HUES48 (cell line): ENCODE data around the gene ADRA2B.
"Not testable (repeated sequence)": the region's sequence is repeated elsewhere in the genome, so short reads cannot be mapped to it uniquely, and the experiment has no call there.

ENCODE experiments used
- H3K27ac ChIP-seq: one replicate; pipeline ENCODE4 v1.7.0; 2013; ENCODE audit warnings: low read depth, low read length, inconsistent platforms
- H3K27me3 ChIP-seq: 2 replicates; pipeline ENCODE4 v1.6.1; 2013; ENCODE audit warnings: mild to moderate bottlenecking, low read length; ENCODE audit not compliant: control insufficient read depth, insufficient read depth
- H3K36me3 ChIP-seq: 2 replicates; pipeline ENCODE4 v1.6.1; 2013; ENCODE audit warnings: low read length; ENCODE audit not compliant: control insufficient read depth, insufficient read depth
- H3K4me1 ChIP-seq: 2 replicates; pipeline ENCODE4 v1.6.1; 2013; ENCODE audit warnings: mild to moderate bottlenecking, low read length; ENCODE audit not compliant: control insufficient read depth, insufficient read depth
- H3K4me3 ChIP-seq: 2 replicates; pipeline ENCODE4 v1.5.1; 2013; ENCODE audit warnings: mild to moderate bottlenecking, low read depth, low read length
- H3K9ac ChIP-seq: 2 replicates; pipeline ENCODE4 v1.6.1; 2013; ENCODE audit warnings: mild to moderate bottlenecking, low read depth, low read length, moderate library complexity
- H3K9me3 ChIP-seq: 2 replicates; pipeline ENCODE4 v1.6.1; 2013; ENCODE audit warnings: low read length; ENCODE audit not compliant: control insufficient read depth, insufficient read depth

Gene ADRA2B

GRCh38 chr2:96089356-96090195, 26.8 kb downstream of the ADRA2B start:
- H3K9ac ChIP-seq, result no peak overlapping the region

GRCh38 chr2:96088340-96089335, 27.7 kb downstream of the ADRA2B start:
- Histone ChIP-seq H3K9ac (no peak overlapping the region), H3K27ac (no peak overlapping the region), H3K4me1 (peaks cover 10% of the 10 kb centered on the region), H3K27me3 (no peaks in the 10 kb centered on the region), H3K36me3 (no peaks in the 10 kb centered on the region), H3K9me3 (no peaks in the 10 kb centered on the region), H3K4me3 (no peak overlapping the region)

More at GRCh38 chr2:96089356-96090195, 26.8 kb downstream of the ADRA2B start:
- H3K9me3 ChIP-seq, result no peaks in the 10 kb centered on the region
- no peaks in the 10 kb centered on the region for H3K36me3 ChIP-seq
- H3K27me3 ChIP-seq, result no peaks in the 10 kb centered on the region
- H3K4me1 ChIP-seq, result peaks cover 10% of the 10 kb centered on the region
- no peak overlapping the region for H3K27ac ChIP-seq
- no peak overlapping the region for H3K4me3 ChIP-seq

GRCh38 chr2:96087130-96087529, 29.2 kb downstream of the ADRA2B start:
- Histone ChIP-seq H3K9me3 (no peaks in the 10 kb centered on the region), H3K27ac (no peak overlapping the region), H3K36me3 (no peaks in the 10 kb centered on the region), H3K4me1 (peaks cover 5% of the 10 kb centered on the region), H3K27me3 (no peaks in the 10 kb centered on the region), H3K9ac (no peak overlapping the region), H3K4me3 (no peak overlapping the region)

- no peak overlapping the region for H3K4me3 ChIP-seq
- H3K9me3 ChIP-seq, result no peaks in the 10 kb centered on the region
- no peaks in the 10 kb centered on the region for H3K4me1 ChIP-seq
- no peak overlapping the region for H3K9ac ChIP-seq
- H3K27me3 ChIP-seq, result no peaks in the 10 kb centered on the region
- no peak overlapping the region for H3K27ac ChIP-seq
- H3K36me3 ChIP-seq, result no peaks in the 10 kb centered on the region
Observed at GRCh38 chr2:96085541-96086355, 30.6 kb downstream of the ADRA2B start.

- H3K27ac ChIP-seq, H3K27me3 ChIP-seq, H3K4me1 ChIP-seq, H3K36me3 ChIP-seq, H3K9me3 ChIP-seq, H3K4me3 ChIP-seq, H3K9ac ChIP-seq: not testable (repeated sequence)
Observed at GRCh38 chr2:96084858-96085518, 31.4 kb downstream of the ADRA2B start.

- H3K4me1 ChIP-seq, result no peaks in the 10 kb centered on the region
- no peak overlapping the region for H3K9ac ChIP-seq
- no peaks in the 10 kb centered on the region for H3K27me3 ChIP-seq
- no peaks in the 10 kb centered on the region for H3K36me3 ChIP-seq
- H3K9me3 ChIP-seq, result no peaks in the 10 kb centered on the region
- H3K27ac ChIP-seq, result no peak overlapping the region
- no peak overlapping the region for H3K4me3 ChIP-seq
Observed at GRCh38 chr2:96083989-96084857, 32.1 kb downstream of the ADRA2B start.

GRCh38 chr2:96083064-96083939, 33.1 kb downstream of the ADRA2B start:
- Histone ChIP-seq H3K4me3 (no peak overlapping the region), H3K9me3 (no peaks in the 10 kb centered on the region), H3K36me3 (no peaks in the 10 kb centered on the region), H3K27me3 (no peaks in the 10 kb centered on the region), H3K9ac (no peak overlapping the region), H3K27ac (no peak overlapping the region), H3K4me1 (no peaks in the 10 kb centered on the region)

- no peaks in the 10 kb centered on the region for H3K4me1 ChIP-seq
- no peak overlapping the region for H3K9ac ChIP-seq
- H3K4me3 ChIP-seq, result no peak overlapping the region
- H3K9me3 ChIP-seq, result no peaks in the 10 kb centered on the region
- no peaks in the 10 kb centered on the region for H3K27me3 ChIP-seq
- no peak overlapping the region for H3K27ac ChIP-seq
- no peaks in the 10 kb centered on the region for H3K36me3 ChIP-seq
Observed at GRCh38 chr2:96082211-96083063, 33.9 kb downstream of the ADRA2B start.
